Islet precursor cell (in vitro differentiated cells): ENCODE results near the gene TMEM140.

Experiments
- DNase-seq: peaks from one replicate; pipeline ENCODE4 v3.0.0-alpha.2; 2018

The TMEM140 gene

GRCh38 chr7:135177028-135177696 is 29.3 kb downstream of the TMEM140 start:
- peak; percentile 94 for DNase-seq

GRCh38 chr7:135178364-135178763 is 30.5 kb downstream of the TMEM140 start:
- DNase-seq: no peak

- no peak for DNase-seq
These were observed 31.6 kb downstream of the TMEM140 start for GRCh38 chr7:135179321-135179925.

GRCh38 chr7:135180122-135180521 is 32.2 kb downstream of the TMEM140 start:
- no peak for DNase-seq

GRCh38 chr7:135181261-135181928 is 33.5 kb downstream of the TMEM140 start:
- DNase-seq: no peak

GRCh38 chr7:135181929-135182678 is 34.2 kb downstream of the TMEM140 start:
- DNase-seq: no peak

GRCh38 chr7:135183478-135183877 is 35.6 kb downstream of the TMEM140 start:
- DNase-seq: no peak

- no peak for DNase-seq
These were observed 36.5 kb downstream of the TMEM140 start for GRCh38 chr7:135184254-135184841.

GRCh38 chr7:135185471-135186260 is 37.8 kb downstream of the TMEM140 start:
- DNase-seq: no peak

GRCh38 chr7:135186261-135186540 is 38.3 kb downstream of the TMEM140 start:
- no peak for DNase-seq

GRCh38 chr7:135186841-135187253 is 39.0 kb downstream of the TMEM140 start:
- DNase-seq: no peak

- peak; percentile 49 for DNase-seq
These were observed 40.6 kb downstream of the TMEM140 start for GRCh38 chr7:135188298-135188984.

GRCh38 chr7:135189221-135189662 is 41.4 kb downstream of the TMEM140 start:
- DNase-seq: no peak

GRCh38 chr7:135189961-135190360 is 42.1 kb downstream of the TMEM140 start:
- no peak for DNase-seq

- no peak for DNase-seq
These were observed 42.8 kb downstream of the TMEM140 start for GRCh38 chr7:135190703-135191102.

- no peak for DNase-seq
These were observed 45.2 kb downstream of the TMEM140 start for GRCh38 chr7:135192914-135193536.

GRCh38 chr7:135193615-135194081 is 45.8 kb downstream of the TMEM140 start:
- DNase-seq: no peak

GRCh38 chr7:135194494-135195095 is 46.7 kb downstream of the TMEM140 start:
- no peak for DNase-seq

- DNase-seq: no peak
These were observed 47.3 kb downstream of the TMEM140 start for GRCh38 chr7:135195156-135195555.

GRCh38 chr7:135195968-135196629 is 48.2 kb downstream of the TMEM140 start:
- DNase-seq: no peak
